ENCODE results near the gene ST3GAL4.

The ST3GAL4 gene

DNA sequence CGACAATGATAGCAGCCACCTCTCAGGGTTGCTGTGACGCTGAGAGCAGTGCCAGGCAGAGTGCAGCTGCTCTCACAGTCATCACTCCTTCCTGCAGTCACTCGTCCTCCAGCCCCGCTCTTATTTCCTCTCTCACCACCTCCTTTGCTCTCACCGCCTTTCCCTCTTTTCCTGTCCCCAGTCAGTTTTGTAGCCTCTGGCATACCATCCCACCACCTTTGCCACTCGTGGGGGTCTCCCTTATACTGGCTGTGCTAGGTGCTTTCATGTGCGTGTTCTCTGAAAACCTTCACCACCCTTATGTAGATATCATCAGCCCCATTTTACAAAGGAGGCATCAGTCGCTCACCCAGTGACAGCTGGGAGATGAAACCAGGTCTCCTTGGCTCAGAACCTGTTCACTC lies 19.3 kb upstream of the ST3GAL4 start:
- ChIA-PET POLR2A (no interaction called here), CTCF (interaction anchor here (1.8 kb wide), 1 partner anchor 26 kb away, joined by 6 read pairs; no protein-coding TSS in a partner anchor)
- H3K9me3 ChIP-seq (ENCODE audit: control insufficient read depth, insufficient read depth, low read depth, low read length), result no peaks in the 10 kb centered on the region
- H3K4me1 ChIP-seq (ENCODE audit: control insufficient read depth, insufficient read depth, low read length), result no peaks in the 10 kb centered on the region
- TF ChIP-seq ZNF785 (tag by site-specific recombination; IDR thresholded peaks at IDR 0.05) (no peak), YY1 (tag by site-specific recombination; IDR thresholded peaks at IDR 0.05) (no peak), HOXD13 (CRISPR knock-in tag; IDR thresholded peaks at IDR 0.05; ENCODE audit: borderline replicate concordance) (no peak), ZFP37 (tag by site-specific recombination; IDR thresholded peaks at IDR 0.05) (no peak), ZBTB48 (tag by site-specific recombination; IDR thresholded peaks at IDR 0.05) (no peak), ZNF626 (tag by site-specific recombination; IDR thresholded peaks at IDR 0.05) (no peak), ZBTB20 (tag by site-specific recombination; IDR thresholded peaks at IDR 0.05) (no peak), ZNF76 (tag by site-specific recombination; IDR thresholded peaks at IDR 0.05; ENCODE audit: borderline replicate concordance, low read depth) (no peak), ZNF404 (tag by site-specific recombination; IDR thresholded peaks at IDR 0.05) (no peak), ZNF707 (tag by site-specific recombination; IDR thresholded peaks at IDR 0.05) (no peak)
- H3K36me3 ChIP-seq (ENCODE audit: control insufficient read depth in 2 of 2, insufficient read depth in 1 of 2, low read length in 2 of 2), result no peaks in the 10 kb centered on the region
- H3K27ac ChIP-seq (ENCODE audit: extremely low read depth, low read depth, low read length), result no peak overlapping the region
- no peak overlapping the region for H3K4me3 ChIP-seq (ENCODE audit: low read depth, low read length)

- no peaks in the 10 kb centered on the region for H3K4me1 ChIP-seq (ENCODE audit: control insufficient read depth, insufficient read depth, low read length)
- no peaks in the 10 kb centered on the region for H3K9me3 ChIP-seq (ENCODE audit: control insufficient read depth, insufficient read depth, low read depth, low read length)
- no peak for TF ChIP-seq ZSCAN23 (tag by site-specific recombination; IDR thresholded peaks at IDR 0.05)
- TF ChIP-seq, protein P1, sequence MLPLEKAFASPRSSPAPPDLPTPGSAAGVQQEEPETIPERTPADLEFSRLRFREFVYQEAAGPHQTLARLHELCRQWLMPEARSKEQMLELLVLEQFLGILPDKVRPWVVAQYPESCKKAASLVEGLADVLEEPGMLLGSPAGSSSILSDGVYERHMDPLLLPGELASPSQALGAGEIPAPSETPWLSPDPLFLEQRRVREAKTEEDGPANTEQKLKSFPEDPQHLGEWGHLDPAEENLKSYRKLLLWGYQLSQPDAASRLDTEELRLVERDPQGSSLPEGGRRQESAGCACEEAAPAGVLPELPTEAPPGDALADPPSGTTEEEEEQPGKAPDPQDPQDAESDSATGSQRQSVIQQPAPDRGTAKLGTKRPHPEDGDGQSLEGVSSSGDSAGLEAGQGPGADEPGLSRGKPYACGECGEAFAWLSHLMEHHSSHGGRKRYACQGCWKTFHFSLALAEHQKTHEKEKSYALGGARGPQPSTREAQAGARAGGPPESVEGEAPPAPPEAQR (tag by site-specific recombination; IDR thresholded peaks at IDR 0.05), result no peak
- no peak for TF ChIP-seq KLF10 (tag by site-specific recombination; IDR thresholded peaks at IDR 0.05)
- TF ChIP-seq ZNF132 (tag by site-specific recombination; IDR thresholded peaks at IDR 0.05; ENCODE audit: borderline replicate concordance), result no peak
- no peak for TF ChIP-seq ZNF596 (tag by site-specific recombination; IDR thresholded peaks at IDR 0.05)
- TF ChIP-seq KLF16 (tag by site-specific recombination; IDR thresholded peaks at IDR 0.05), result no peak
- no peak for TF ChIP-seq ZBTB21 (tag by site-specific recombination; IDR thresholded peaks at IDR 0.05)
- TF ChIP-seq ZNF791 (tag by site-specific recombination; IDR thresholded peaks at IDR 0.05), result no peak
- TF ChIP-seq ZNF513 (tag by site-specific recombination; IDR thresholded peaks at IDR 0.05), result no peak
- no peak for TF ChIP-seq IKZF3 (tag by site-specific recombination; IDR thresholded peaks at IDR 0.05)
- TF ChIP-seq ZNF311 (tag by site-specific recombination; IDR thresholded peaks at IDR 0.05; ENCODE audit: borderline replicate concordance), result no peak
- no peaks in the 10 kb centered on the region for H3K36me3 ChIP-seq (ENCODE audit: control insufficient read depth in 2 of 2, insufficient read depth in 1 of 2, low read length in 2 of 2)
- no peak overlapping the region for H3K27ac ChIP-seq (ENCODE audit: extremely low read depth, low read depth, low read length)
- ChIA-PET POLR2A (no interaction called here), CTCF (interaction anchor here (0.6 kb wide), 1 partner anchor 38 kb away, joined by 3 read pairs; no protein-coding TSS in a partner anchor)
- no peak overlapping the region for H3K4me3 ChIP-seq (ENCODE audit: low read depth, low read length)
These were observed 18.8 kb upstream of the ST3GAL4 start for GRCh38 chr11:126336671-126337101.

DNA sequence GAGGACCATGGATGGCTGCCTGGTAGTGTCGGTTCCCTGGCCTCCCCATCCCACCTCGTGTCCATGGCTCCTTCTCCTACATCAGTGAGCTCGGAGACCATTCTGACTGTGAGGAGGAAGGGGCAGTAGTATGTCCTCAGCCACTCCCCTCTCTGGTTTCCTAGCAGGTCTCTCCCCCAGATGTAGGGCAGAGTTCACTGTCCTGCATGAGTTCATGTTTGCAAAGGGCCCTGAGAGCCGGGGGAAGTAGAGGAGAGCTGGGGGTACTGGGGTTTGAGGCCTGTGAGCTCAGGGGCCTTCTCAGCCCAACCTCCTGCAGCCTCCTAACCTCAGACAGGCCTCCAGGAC lies 18.4 kb upstream of the ST3GAL4 start:
- no peaks in the 10 kb centered on the region for H3K36me3 ChIP-seq (ENCODE audit: control insufficient read depth in 2 of 2, insufficient read depth in 1 of 2, low read length in 2 of 2)
- CTCF ChIA-PET, result interaction anchor here (0.6 to 0.9 kb wide), 2 partner anchors 26 to 38 kb away, joined by 3 to 4 read pairs; no protein-coding TSS in a partner anchor
- POLR2A ChIA-PET, result no interaction called here
- TF ChIP-seq ZNF132 (tag by site-specific recombination; IDR thresholded peaks at IDR 0.05; ENCODE audit: borderline replicate concordance) (no peak), ZNF324 (tag by site-specific recombination; IDR thresholded peaks at IDR 0.05) (no peak)
- H3K27ac ChIP-seq (ENCODE audit: extremely low read depth, low read depth, low read length), result no peak overlapping the region
- H3K4me3 ChIP-seq (ENCODE audit: low read depth, low read length), result no peak overlapping the region
- H3K9me3 ChIP-seq (ENCODE audit: control insufficient read depth, insufficient read depth, low read depth, low read length), result no peaks in the 10 kb centered on the region
- H3K4me1 ChIP-seq (ENCODE audit: control insufficient read depth, insufficient read depth, low read length), result no peaks in the 10 kb centered on the region
